ENCODE results near the gene UNKL. TPM values are rescaled to one million over a fixed set of nuclear protein-coding genes. Genes with fewer than 3 reads are reported as not detected.

The UNKL gene
- total RNA-seq, 1 experiment from 2014 or later: 32.0 TPM

DNA sequence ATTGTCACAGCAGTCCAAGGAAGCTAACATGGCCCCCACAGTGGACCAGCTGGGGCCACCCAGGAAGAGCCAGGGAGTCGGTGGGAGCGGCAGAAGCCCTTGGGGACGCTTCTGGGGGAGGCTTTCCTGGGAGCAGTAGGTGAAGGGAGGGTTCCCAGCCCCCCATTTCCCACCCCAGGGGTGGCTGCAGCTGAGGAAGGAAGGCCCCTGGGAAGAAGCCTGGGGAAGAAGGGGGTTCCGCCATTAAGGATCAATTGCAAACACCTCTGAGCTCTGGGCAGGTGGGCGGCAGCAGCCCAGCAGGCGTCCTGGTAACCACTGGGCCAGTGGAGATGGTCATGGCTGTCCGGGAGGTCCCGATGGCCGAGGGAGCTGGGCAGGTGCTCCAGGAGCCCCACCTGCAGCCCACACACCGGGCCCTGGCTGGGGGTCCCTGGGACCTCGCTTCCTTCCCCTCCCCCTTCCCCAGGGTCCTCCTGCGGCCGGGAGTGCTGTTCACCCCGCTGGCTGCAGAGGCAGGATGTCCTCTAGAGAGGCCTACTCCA lies 15.8 kb upstream of the UNKL start:
- H3K4ac ChIP-seq (ENCODE audit: low read depth, low read length): no peak overlapping the region
- H3K36me3 Mint-ChIP-seq (ENCODE audit: insufficient read depth in 1 of 3, low read depth in 3 of 3): no peaks in the 10 kb centered on the region
- H3K23ac ChIP-seq (ENCODE audit: insufficient read length, low read depth, low read length): no peak overlapping the region
- H3K9ac ChIP-seq (ENCODE audit: extremely low read depth, insufficient read length, low read length): no peak overlapping the region
- H2BK5ac ChIP-seq (ENCODE audit: insufficient read length, low read length): no peak overlapping the region
- no peaks in the 10 kb centered on the region for H3K79me2 ChIP-seq (ENCODE audit: insufficient read depth, low read length)
- H2BK20ac ChIP-seq (ENCODE audit: low read depth, low read length, poor library complexity, severe bottlenecking): no peak overlapping the region
- no peaks in the 10 kb centered on the region; the same call in 1 of the 2 replicates for H3K27me3 Mint-ChIP-seq (ENCODE audit: low read depth)
- no peaks in the 10 kb centered on the region for H4K20me1 ChIP-seq (ENCODE audit: control insufficient read depth, insufficient read depth, insufficient read length)
- H3K4me1 Mint-ChIP-seq: no peaks in the 10 kb centered on the region; a peak in 1 of 4 replicates
- H2BK15ac ChIP-seq (ENCODE audit: low read depth, low read length): no peak overlapping the region
- H2BK12ac ChIP-seq (ENCODE audit: insufficient read length, low read depth, low read length): no peak overlapping the region
- no peak overlapping the region for H2AK5ac ChIP-seq (ENCODE audit: insufficient read length, low read length)
- H3K27ac ChIP-seq (ENCODE audit: insufficient read length, low read depth, low read length): no peak overlapping the region
- no peak overlapping the region for H3T11ph ChIP-seq (ENCODE audit: low read length)
- H3K14ac ChIP-seq (ENCODE audit: insufficient read depth, low read length): no peak overlapping the region
- H3K18ac ChIP-seq (ENCODE audit: insufficient read length, low read depth, low read length): no peak overlapping the region
- H4K91ac ChIP-seq (ENCODE audit: insufficient read length, low read depth, low read length): no peak overlapping the region
- no peaks in the 10 kb centered on the region for H3K4me1 ChIP-seq (ENCODE audit: insufficient read depth, low read length)
- no peak overlapping the region for H4K5ac ChIP-seq (ENCODE audit: insufficient read length, low read depth, low read length)
- H3K4me2 ChIP-seq (ENCODE audit: insufficient read depth, insufficient read length, low read length): no peak overlapping the region
- DNase-seq: no peak
- H3K9me3 ChIP-seq (ENCODE audit: control insufficient read depth, low read depth, low read length): no peaks in the 10 kb centered on the region
- H2AFZ ChIP-seq (ENCODE audit: low read length): no peak overlapping the region
- H4K8ac ChIP-seq (replicated peaks; ENCODE audit: insufficient read length, low read depth, low read length): no peak overlapping the region
- H3K9me3 Mint-ChIP-seq: no peaks in the 10 kb centered on the region
- H3K56ac ChIP-seq (ENCODE audit: insufficient read length, low read depth, low read length): no peak overlapping the region
- H3K79me1 ChIP-seq (ENCODE audit: insufficient read depth, low read depth, low read length, poor library complexity, severe bottlenecking): no peaks in the 10 kb centered on the region
- H3K27me3 ChIP-seq (ENCODE audit: insufficient read depth, low read length): no peaks in the 10 kb centered on the region
- H3K4me3 Mint-ChIP-seq: no peak overlapping the region
- H2BK120ac ChIP-seq (ENCODE audit: low read depth, low read length, poor library complexity, severe bottlenecking): no peak overlapping the region
- no peaks in the 10 kb centered on the region for H3K23me2 ChIP-seq (ENCODE audit: insufficient read length, low read depth, low read length, poor library complexity, severe bottlenecking)
- WGBS (ENCODE audit: extremely low coverage, insufficient read length, low lambda C conversion rate): no CpG with 5 or more reads among the region's 14 CpGs
- TF ChIP-seq, protein P1, sequence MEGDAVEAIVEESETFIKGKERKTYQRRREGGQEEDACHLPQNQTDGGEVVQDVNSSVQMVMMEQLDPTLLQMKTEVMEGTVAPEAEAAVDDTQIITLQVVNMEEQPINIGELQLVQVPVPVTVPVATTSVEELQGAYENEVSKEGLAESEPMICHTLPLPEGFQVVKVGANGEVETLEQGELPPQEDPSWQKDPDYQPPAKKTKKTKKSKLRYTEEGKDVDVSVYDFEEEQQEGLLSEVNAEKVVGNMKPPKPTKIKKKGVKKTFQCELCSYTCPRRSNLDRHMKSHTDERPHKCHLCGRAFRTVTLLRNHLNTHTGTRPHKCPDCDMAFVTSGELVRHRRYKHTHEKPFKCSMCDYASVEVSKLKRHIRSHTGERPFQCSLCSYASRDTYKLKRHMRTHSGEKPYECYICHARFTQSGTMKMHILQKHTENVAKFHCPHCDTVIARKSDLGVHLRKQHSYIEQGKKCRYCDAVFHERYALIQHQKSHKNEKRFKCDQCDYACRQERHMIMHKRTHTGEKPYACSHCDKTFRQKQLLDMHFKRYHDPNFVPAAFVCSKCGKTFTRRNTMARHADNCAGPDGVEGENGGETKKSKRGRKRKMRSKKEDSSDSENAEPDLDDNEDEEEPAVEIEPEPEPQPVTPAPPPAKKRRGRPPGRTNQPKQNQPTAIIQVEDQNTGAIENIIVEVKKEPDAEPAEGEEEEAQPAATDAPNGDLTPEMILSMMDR (conservative IDR thresholded peaks at IDR 0.05): no peak
- H3K27ac Mint-ChIP-seq: peak overlapping the region in 1 of 3 experiments; percentile 92; a peak in 1 of 7 replicates
